HUES64 (cell line): ENCODE results near the gene CD59.

Source experiments
- H3K27ac ChIP-seq: 2 replicates; pipeline ENCODE4 v1.7.0; 2013; ENCODE audit warnings: low read depth, low read length, inconsistent platforms
- H3K27me3 ChIP-seq: 2 replicates; pipeline ENCODE4 v1.6.1; 2013; ENCODE audit warnings: mild to moderate bottlenecking, low read length; ENCODE audit not compliant: insufficient read depth
- H3K36me3 ChIP-seq: 2 replicates; pipeline ENCODE4 v1.6.1; 2013; ENCODE audit warnings: mild to moderate bottlenecking, low read length; ENCODE audit not compliant: insufficient read depth
- H3K4me1 ChIP-seq: 2 replicates; pipeline ENCODE4 v1.6.1; 2013; ENCODE audit warnings: mild to moderate bottlenecking, low read length, moderate library complexity; ENCODE audit not compliant: insufficient read depth
- H3K4me3 ChIP-seq: 2 replicates; pipeline ENCODE4 v1.5.1; 2013; ENCODE audit warnings: mild to moderate bottlenecking, low read length, moderate library complexity
- H3K9ac ChIP-seq: 2 replicates; pipeline ENCODE4 v1.6.1; 2013; ENCODE audit warnings: mild to moderate bottlenecking, low read depth, low read length
- H3K9me3 ChIP-seq: 2 replicates; pipeline ENCODE4 v1.6.1; 2013; ENCODE audit warnings: low read depth, low read length; ENCODE audit not compliant: insufficient read depth
- WGBS: fragments of 150-250, 120-280 bp; methylation state at CpG from one replicate; pipeline ENCODE4 v1.1.7; 2013; ENCODE audit warnings: missing lambda C conversion rate; 5-methylcytosine and 5-hydroxymethylcytosine counted together

CD59 gene

GRCh38 chr11:33700502-33701271, 35.5 kb downstream of the CD59 start, which contains the start of gene C11orf91:
TSS of gene C11orf91 (minus strand) at chr11:33700826. CDS start at chr11:33700740, 86 bp downstream.
- H3K4me3 ChIP-seq, result peak within 1 kb of the TSS; percentile 86
- H3K9me3 ChIP-seq, result no peaks in the 10 kb centered on the region
- peaks cover 12% of the 10 kb centered on the region for H3K27me3 ChIP-seq
- WGBS, result 2% methylated on average over 72 of the region's 72 CpGs
- H3K4me1 ChIP-seq, result peaks cover 13% of the 10 kb centered on the region; the same call in 1 of the 2 replicates
- H3K36me3 ChIP-seq, result no peaks in the 10 kb centered on the region
- H3K9ac ChIP-seq, result peak within 1 kb of the TSS; percentile 38; the same call in 1 of the 2 replicates
- H3K27ac ChIP-seq, result no peak within 1 kb of the TSS

- H3K9me3 ChIP-seq, result no peaks in the 10 kb centered on the region
- H3K9ac ChIP-seq, result no peak overlapping the region
- H3K4me3 ChIP-seq, result peak overlapping the region; percentile 86
- WGBS, result 29% methylated on average over 25 of the region's 25 CpGs
- peaks cover 12% of the 10 kb centered on the region for H3K27me3 ChIP-seq
- H3K27ac ChIP-seq, result no peak overlapping the region
- no peaks in the 10 kb centered on the region for H3K36me3 ChIP-seq
- H3K4me1 ChIP-seq, result peaks cover 19% of the 10 kb centered on the region; the same call in 1 of the 2 replicates
Observed at GRCh38 chr11:33700063-33700501, 36.1 kb downstream of the CD59 start.

- H3K27ac ChIP-seq, result no peak overlapping the region
- no peak overlapping the region for H3K4me3 ChIP-seq
- no peaks in the 10 kb centered on the region for H3K9me3 ChIP-seq
- peaks cover 12% of the 10 kb centered on the region for H3K27me3 ChIP-seq
- H3K36me3 ChIP-seq, result no peaks in the 10 kb centered on the region
- WGBS, result 75% methylated on average over 12 of the region's 12 CpGs
- H3K9ac ChIP-seq, result no peak overlapping the region
- H3K4me1 ChIP-seq, result peaks cover 18% of the 10 kb centered on the region; the same call in 1 of the 2 replicates
Observed at GRCh38 chr11:33699515-33700062, 36.6 kb downstream of the CD59 start.

- H3K27ac ChIP-seq, result no peak overlapping the region
- H3K4me3 ChIP-seq, result no peak overlapping the region
- peaks cover 16% of the 10 kb centered on the region; the same call in 1 of the 2 replicates for H3K4me1 ChIP-seq
- WGBS, result 92% methylated on average over 3 of the region's 5 CpGs
- no peaks in the 10 kb centered on the region for H3K9me3 ChIP-seq
- no peak overlapping the region for H3K9ac ChIP-seq
- no peaks in the 10 kb centered on the region for H3K36me3 ChIP-seq
- H3K27me3 ChIP-seq, result peaks cover 12% of the 10 kb centered on the region
Observed at GRCh38 chr11:33698921-33699320, 37.3 kb downstream of the CD59 start.

- Histone ChIP-seq H3K36me3 (no peaks in the 10 kb centered on the region), H3K27me3 (peaks cover 12% of the 10 kb centered on the region), H3K9ac (no peak overlapping the region), H3K27ac (no peak overlapping the region), H3K4me1 (peaks cover 19% of the 10 kb centered on the region; the same call in 1 of the 2 replicates), H3K4me3 (no peak overlapping the region), H3K9me3 (no peaks in the 10 kb centered on the region)
- WGBS, result 79% methylated on average over 3 of the region's 3 CpGs
Observed at GRCh38 chr11:33697997-33698396, 38.2 kb downstream of the CD59 start.

- Histone ChIP-seq H3K4me1 (peaks cover 28% of the 10 kb centered on the region), H3K36me3 (no peaks in the 10 kb centered on the region), H3K4me3 (no peak overlapping the region), H3K27ac (no peak overlapping the region), H3K9me3 (no peaks in the 10 kb centered on the region), H3K9ac (no peak overlapping the region), H3K27me3 (peaks cover 12% of the 10 kb centered on the region)
- 93% methylated on average over 6 of the region's 6 CpGs for WGBS
Observed at GRCh38 chr11:33696931-33697638, 39.1 kb downstream of the CD59 start.

GRCh38 chr11:33696411-33696810, 39.8 kb downstream of the CD59 start:
- H3K4me1 ChIP-seq, result peaks cover 33% of the 10 kb centered on the region
- WGBS, result 92% methylated on average over 5 of the region's 5 CpGs

GRCh38 chr11:33695051-33695566, 41.1 kb downstream of the CD59 start:
- H3K36me3 ChIP-seq, result no peaks in the 10 kb centered on the region
- H3K27ac ChIP-seq, result no peak overlapping the region
- 93% methylated on average over 4 of the region's 4 CpGs for WGBS
- H3K27me3 ChIP-seq, result peaks cover 11% of the 10 kb centered on the region
- H3K9ac ChIP-seq, result 0 out of 2 replicates have a peak overlapping the region, but pooled peaks have one; percentile 19
- H3K4me1 ChIP-seq, result peaks cover 36% of the 10 kb centered on the region
- no peak overlapping the region for H3K4me3 ChIP-seq
- H3K9me3 ChIP-seq, result no peaks in the 10 kb centered on the region

More at GRCh38 chr11:33696411-33696810, 39.8 kb downstream of the CD59 start:
- H3K9me3 ChIP-seq, result no peaks in the 10 kb centered on the region
- no peak overlapping the region for H3K4me3 ChIP-seq
- no peak overlapping the region for H3K9ac ChIP-seq
- no peak overlapping the region for H3K27ac ChIP-seq
- no peaks in the 10 kb centered on the region for H3K36me3 ChIP-seq
- peaks cover 12% of the 10 kb centered on the region for H3K27me3 ChIP-seq

- Histone ChIP-seq H3K27ac (no peak overlapping the region), H3K4me3 (no peak overlapping the region), H3K36me3 (no peaks in the 10 kb centered on the region), H3K9me3 (no peaks in the 10 kb centered on the region), H3K9ac (0 out of 2 replicates have a peak overlapping the region, but pooled peaks have one; percentile 19), H3K4me1 (peaks cover 36% of the 10 kb centered on the region), H3K27me3 (peaks cover 5% of the 10 kb centered on the region; the same call in 1 of the 2 replicates)
- 97% methylated on average over 4 of the region's 4 CpGs for WGBS
Observed at GRCh38 chr11:33694346-33695050, 41.7 kb downstream of the CD59 start.

GRCh38 chr11:33692541-33692940, 43.7 kb downstream of the CD59 start:
- Histone ChIP-seq H3K4me1 (peaks cover 36% of the 10 kb centered on the region), H3K9ac (no peak overlapping the region), H3K36me3 (no peaks in the 10 kb centered on the region), H3K4me3 (no peak overlapping the region), H3K27me3 (no peaks in the 10 kb centered on the region), H3K9me3 (no peaks in the 10 kb centered on the region), H3K27ac (no peak overlapping the region)
- 59% methylated on average over 5 of the region's 5 CpGs for WGBS
